Measurements from ENCODE around the gene RPS19BP1.
"Not testable (repeated sequence)": the region's sequence is repeated elsewhere in the genome, so short reads cannot be mapped to it uniquely, and the experiment has no call there.

Gene RPS19BP1

GRCh38 chr22:39513791-39514190, 18.8 kb downstream of the RPS19BP1 start:
- DNase-seq (ENCODE audit: low spot score), result no peak

- DNase-seq (ENCODE audit: low spot score), result no peak
Measured at GRCh38 chr22:39512026-39512425, 20.5 kb downstream of the RPS19BP1 start.

- no peak for DNase-seq (ENCODE audit: low spot score)
Measured at GRCh38 chr22:39511226-39511625, 21.3 kb downstream of the RPS19BP1 start.

GRCh38 chr22:39510529-39511149, 21.9 kb downstream of the RPS19BP1 start:
- no peak for DNase-seq (ENCODE audit: low spot score)

- DNase-seq (ENCODE audit: low spot score), result peak; percentile 43
Measured at GRCh38 chr22:39508393-39508792, 24.2 kb downstream of the RPS19BP1 start.

GRCh38 chr22:39507021-39507420, 25.5 kb downstream of the RPS19BP1 start:
- not testable (repeated sequence) for DNase-seq (ENCODE audit: low spot score)

- no peak for DNase-seq (ENCODE audit: low spot score)
Measured at GRCh38 chr22:39504071-39504470, 28.5 kb downstream of the RPS19BP1 start.

- no peak for DNase-seq (ENCODE audit: low spot score)
Measured at GRCh38 chr22:39503630-39504029, 28.9 kb downstream of the RPS19BP1 start.

GRCh38 chr22:39502789-39503409, 29.6 kb downstream of the RPS19BP1 start:
- DNase-seq (ENCODE audit: low spot score), result no peak

- peak; percentile 93 for DNase-seq (ENCODE audit: low spot score)
Measured at GRCh38 chr22:39502109-39502788, 30.3 kb downstream of the RPS19BP1 start, which contains the start of gene MIEF1. MIEF1 (plus strand) TSS chr22:39502290; CDS start chr22:39511295, 9,005 bp downstream.

- no peak for DNase-seq (ENCODE audit: low spot score)
Measured at GRCh38 chr22:39501644-39502108, 30.9 kb downstream of the RPS19BP1 start.

- DNase-seq (ENCODE audit: low spot score), result no peak
Measured at GRCh38 chr22:39500101-39500500, 32.4 kb downstream of the RPS19BP1 start.

- DNase-seq (ENCODE audit: low spot score), result no peak
Measured at GRCh38 chr22:39498802-39499201, 33.7 kb downstream of the RPS19BP1 start.

- DNase-seq (ENCODE audit: low spot score), result no peak
Measured at GRCh38 chr22:39498368-39498767, 34.2 kb downstream of the RPS19BP1 start.

- DNase-seq (ENCODE audit: low spot score), result no peak
Measured at GRCh38 chr22:39497429-39497828, 35.1 kb downstream of the RPS19BP1 start.

GRCh38 chr22:39496131-39496838, 36.3 kb downstream of the RPS19BP1 start:
- peak; percentile 74 for DNase-seq (ENCODE audit: low spot score)

GRCh38 chr22:39494471-39495120, 38.0 kb downstream of the RPS19BP1 start:
- DNase-seq (ENCODE audit: low spot score), result no peak

GRCh38 chr22:39493759-39494158, 38.8 kb downstream of the RPS19BP1 start:
- DNase-seq (ENCODE audit: low spot score), result no peak

GRCh38 chr22:39492186-39492585, 40.4 kb downstream of the RPS19BP1 start:
- no peak for DNase-seq (ENCODE audit: low spot score)

GRCh38 chr22:39491696-39492095, 40.9 kb downstream of the RPS19BP1 start:
- DNase-seq (ENCODE audit: low spot score), result no peak

GRCh38 chr22:39490966-39491680, 41.4 kb downstream of the RPS19BP1 start:
- no peak for DNase-seq (ENCODE audit: low spot score)
